GM12874 (cell line): ENCODE results near the gene ATP6V1G2.

Source experiments
- CTCF ChIP-seq: IDR thresholded peaks from 2 replicates; pipeline ENCODE4 v1.5.1; 2011; ENCODE audit warnings: low read depth, mild to moderate bottlenecking, control low read depth, low read length, moderate library complexity; ENCODE audit not compliant: insufficient read depth

ATP6V1G2 gene

GRCh38 chr6:31548544-31548873 is 2.1 kb upstream of the ATP6V1G2 start:
- no peak for TF ChIP-seq CTCF

GRCh38 chr6:31547727-31548543 is 1.5 kb upstream of the ATP6V1G2 start:
- no peak for TF ChIP-seq CTCF

DNA sequence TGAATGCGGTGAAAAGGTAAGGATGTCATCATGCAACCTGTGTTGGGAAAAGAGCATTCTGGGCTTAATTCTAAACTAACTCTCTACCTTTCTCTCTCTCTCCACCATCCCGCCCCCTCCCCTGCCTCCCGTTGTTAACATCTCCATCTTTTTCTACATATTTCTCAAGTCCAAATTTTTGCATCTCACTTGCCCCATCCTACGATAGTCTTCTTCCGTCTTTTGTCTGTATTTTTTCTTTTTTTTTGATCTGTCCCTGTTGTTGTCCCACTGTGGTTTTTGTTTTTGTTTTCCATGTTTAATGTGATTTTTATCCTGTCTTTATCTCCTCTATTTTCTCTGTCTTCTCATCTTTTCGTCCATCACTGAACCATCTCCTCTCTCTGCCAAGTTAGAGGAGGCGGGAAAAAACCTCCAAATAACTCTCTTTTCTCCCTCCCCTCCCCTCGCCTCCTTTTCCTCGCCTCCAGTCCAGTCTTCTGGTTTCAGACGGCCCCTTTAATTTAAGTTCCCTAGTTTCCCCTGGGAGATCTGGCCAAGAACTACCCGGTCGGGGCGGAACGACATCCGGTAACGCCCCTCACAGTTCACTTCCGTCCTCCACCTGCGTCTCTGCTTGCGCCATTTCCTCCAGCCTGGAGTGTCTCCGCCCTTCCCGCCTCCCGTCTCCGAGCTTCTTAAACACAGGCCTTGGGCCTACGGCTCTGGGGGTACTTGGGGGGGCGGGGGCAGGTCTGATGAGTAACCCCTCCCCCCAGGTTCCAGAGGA is 734 bp upstream of the ATP6V1G2 start, which contains the start of gene NFKBIL1:
Gene NFKBIL1, plus strand, starts transcription at position 651 of the 769 bp plus-strand sequence. Its CDS starts 87 bp downstream, at position 738.
- no peak for TF ChIP-seq CTCF

GRCh38 chr6:31545291-31545690 is 1.1 kb downstream of the ATP6V1G2 start:
- TF ChIP-seq CTCF = no peak

DNA sequence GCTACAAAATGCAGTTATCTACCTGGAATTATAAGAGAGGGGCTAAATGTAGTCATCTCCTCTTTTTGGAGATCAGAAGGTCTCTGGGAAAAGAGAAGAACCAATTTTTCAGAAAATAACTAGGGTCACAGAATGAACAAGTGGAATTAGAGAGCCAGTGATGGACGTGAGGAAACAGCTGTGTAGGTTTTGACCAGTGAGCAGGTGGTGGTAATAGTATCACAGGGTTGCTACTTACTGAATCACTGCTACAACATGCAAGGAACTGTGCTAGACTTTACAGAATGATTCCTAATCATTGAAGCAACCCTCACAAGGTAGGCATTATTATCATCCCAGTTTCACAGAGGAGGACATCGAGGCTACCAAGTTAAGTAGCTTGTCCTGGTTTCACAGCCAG is 1.7 kb downstream of the ATP6V1G2 start:
- no peak for TF ChIP-seq CTCF

- TF ChIP-seq CTCF = no peak
These were observed 2.8 kb downstream of the ATP6V1G2 start for GRCh38 chr6:31543639-31544038.

GRCh38 chr6:31541658-31542521 is 4.5 kb downstream of the ATP6V1G2 start, which contains the start of gene DDX39B:
Gene DDX39B (minus strand): TSS chr6:31542003. CDS start chr6:31540532, 1,471 bp downstream.
- TF ChIP-seq CTCF = no peak
